NCI-H2171 treated with DMSO at 0.1 percent for 48 hours (cell line): ENCODE data around the gene PIWIL4.
"Not testable (repeated sequence)": the region's sequence is repeated elsewhere in the genome, so short reads cannot be mapped to it uniquely, and the experiment has no call there.

Experiments used
- DNase-seq: peaks from one replicate; lab custom pipeline; 2025; lab: John Stamatoyannopoulos, UW

PIWIL4 gene

GRCh38 chr11:94585399-94585798, 18.2 kb downstream of the PIWIL4 start:
- no peak for DNase-seq

GRCh38 chr11:94586546-94586945, 19.4 kb downstream of the PIWIL4 start:
- no peak for DNase-seq

DNA sequence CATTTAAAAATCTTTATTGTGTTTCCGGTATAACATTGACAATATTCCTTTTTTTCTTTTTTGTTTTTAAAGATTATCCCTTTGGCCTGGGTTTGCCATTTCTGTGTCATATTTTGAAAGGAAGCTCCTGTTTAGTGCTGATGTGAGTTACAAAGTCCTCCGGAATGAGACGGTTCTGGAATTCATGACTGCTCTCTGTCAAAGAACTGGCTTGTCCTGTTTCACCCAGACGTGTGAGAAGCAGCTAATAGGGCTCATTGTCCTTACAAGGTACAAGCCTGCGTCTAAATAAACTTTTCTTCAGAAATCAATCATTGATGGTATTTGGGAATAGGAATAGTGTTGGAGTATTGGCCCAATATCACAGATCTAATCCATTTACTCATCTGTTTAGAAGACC, 19.8 kb downstream of the PIWIL4 start:
- DNase-seq = no peak

DNA sequence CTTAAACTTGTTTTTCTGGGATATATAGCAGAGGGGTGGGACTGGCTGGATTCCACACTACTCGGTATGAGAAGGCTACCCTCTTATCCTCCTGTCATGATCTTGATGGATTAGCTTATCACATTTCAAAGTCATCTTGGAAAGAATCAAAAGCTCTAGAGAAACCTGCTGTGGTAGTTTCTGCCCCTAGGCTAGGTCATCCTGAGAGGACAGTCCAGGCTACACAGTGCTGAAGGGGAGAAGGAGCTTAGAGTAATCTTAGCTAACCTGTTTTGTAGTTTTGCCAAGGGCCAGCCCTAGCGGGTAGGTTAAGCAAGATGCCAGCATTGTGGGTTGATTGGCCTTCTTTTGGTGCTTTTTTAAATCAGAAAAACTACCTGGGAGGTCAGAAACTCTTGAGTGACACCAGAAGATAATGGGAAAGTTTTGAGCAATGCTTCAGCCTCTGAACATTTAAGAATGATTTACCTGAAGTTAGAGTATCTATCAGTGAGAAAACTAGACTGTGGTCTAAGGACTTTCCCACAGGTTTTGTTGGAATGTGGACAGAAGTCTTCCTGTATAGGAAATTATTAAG, 21.3 kb downstream of the PIWIL4 start:
- no peak for DNase-seq

GRCh38 chr11:94590352-94591041, 23.3 kb downstream of the PIWIL4 start:
- no peak for DNase-seq

DNA sequence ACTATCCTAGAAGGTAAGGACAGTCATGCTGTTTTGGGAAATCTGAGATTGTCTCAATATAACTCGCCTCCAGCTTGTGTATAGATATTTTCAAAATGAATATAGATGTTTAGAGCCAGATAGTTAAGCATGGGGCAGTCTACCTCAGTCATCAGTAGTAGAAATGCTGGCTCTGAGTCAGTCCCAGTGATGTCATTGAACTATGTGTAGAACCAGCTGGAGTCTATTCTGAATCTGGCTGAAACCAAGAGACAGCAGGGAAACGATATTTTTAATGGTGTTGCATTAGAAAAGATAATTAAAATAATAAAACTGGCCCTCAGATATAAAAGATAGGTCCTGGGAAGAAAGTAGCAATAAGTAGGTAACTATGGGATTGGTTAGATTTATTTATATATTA, 25.9 kb downstream of the PIWIL4 start:
- no peak for DNase-seq

DNA sequence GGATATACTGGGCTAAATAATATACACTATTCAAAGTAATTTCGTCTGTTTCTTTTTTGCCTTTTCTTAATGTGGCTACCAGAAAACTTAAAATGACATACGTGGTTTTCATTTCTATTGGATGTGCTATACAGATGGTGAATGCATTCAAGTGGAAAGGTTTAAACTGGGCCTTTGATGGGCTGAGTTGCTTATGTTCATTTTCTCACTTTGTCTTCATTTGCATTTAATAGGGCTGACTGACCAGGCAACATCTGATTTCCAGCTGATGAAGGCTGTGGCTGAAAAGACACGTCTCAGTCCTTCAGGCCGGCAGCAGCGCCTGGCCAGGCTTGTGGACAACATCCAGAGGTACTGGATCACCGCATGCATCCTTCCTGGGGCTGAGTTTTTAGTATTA, 27.9 kb downstream of the PIWIL4 start:
- DNase-seq = peak; percentile 47

DNA sequence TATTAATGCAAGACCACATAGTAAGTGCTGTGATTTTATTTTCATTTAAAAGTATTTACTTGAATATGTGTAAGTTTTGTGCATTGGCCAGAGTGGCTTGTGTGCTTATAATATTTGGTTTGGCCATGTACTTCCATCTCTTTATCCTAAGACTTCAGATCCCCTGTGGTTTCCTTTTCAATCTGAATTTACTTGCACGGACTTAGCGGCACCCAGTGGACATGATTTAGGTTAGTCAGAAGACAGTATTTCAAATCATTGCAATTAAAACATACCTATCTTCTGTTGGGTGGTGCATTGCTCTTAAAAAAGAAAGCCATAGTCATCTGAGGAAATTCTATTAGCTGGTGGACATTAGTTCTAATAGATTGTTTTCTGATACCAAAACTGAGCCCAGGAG, 30.7 kb downstream of the PIWIL4 start:
- no peak for DNase-seq

- DNase-seq = no peak
These were observed 32.3 kb downstream of the PIWIL4 start for GRCh38 chr11:94599510-94599909.

- DNase-seq = peak; percentile 7
These were observed 35.5 kb downstream of the PIWIL4 start for GRCh38 chr11:94602430-94603372.

DNA sequence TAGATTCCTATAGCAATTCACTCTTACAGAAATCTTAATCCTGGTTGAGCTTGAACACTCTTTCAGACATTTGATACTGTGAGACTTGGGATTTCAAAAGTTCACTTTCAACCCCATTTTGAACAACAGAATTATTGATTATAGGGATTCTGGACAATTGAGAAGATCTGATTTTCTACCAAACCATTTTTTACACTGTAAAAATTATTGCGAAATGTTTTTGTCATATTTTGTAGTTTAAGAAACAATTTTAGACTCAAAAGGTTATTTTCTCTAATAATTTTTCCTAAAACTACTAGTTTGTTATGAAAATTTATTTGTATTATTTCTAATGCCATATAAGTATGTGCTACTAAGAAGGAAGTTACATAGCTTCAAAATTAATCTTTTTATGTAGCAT, 36.4 kb downstream of the PIWIL4 start:
- DNase-seq = no peak

- no peak for DNase-seq
These were observed 37.3 kb downstream of the PIWIL4 start for GRCh38 chr11:94604482-94604881.

GRCh38 chr11:94613120-94613519, 46.0 kb downstream of the PIWIL4 start:
- no peak for DNase-seq

DNA sequence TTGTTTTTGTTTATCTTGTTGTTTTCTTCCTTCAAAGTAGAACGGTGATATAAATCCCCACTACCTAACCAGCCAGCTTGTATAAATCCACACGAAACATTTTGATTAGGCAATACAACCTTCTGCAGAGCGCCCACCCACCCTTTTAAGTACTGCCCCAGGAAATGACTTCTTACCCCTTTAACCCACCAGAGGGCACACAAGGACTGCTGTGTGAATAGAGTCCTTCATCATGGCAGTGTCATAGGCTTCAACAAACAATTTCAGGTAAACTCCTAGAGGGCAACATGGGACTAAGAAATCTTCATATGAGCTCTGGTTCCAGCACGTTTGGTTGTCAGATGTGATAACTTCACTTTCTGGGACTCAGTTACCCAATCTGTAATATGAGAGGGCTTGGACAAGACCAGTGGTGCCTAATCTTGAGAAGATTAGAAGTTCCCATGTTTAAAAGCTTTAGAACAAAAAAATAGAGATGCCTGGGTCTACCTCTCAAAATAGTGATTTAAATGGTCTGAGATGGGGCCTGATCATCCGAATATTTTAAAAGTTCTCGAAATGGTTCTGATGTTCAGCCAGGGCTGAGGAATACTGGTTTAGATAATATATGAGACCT, 56.1 kb downstream of the PIWIL4 start:
- DNase-seq = peak; percentile 93

GRCh38 chr11:94625422-94625821, 58.3 kb downstream of the PIWIL4 start:
- DNase-seq = not testable (repeated sequence)

DNA sequence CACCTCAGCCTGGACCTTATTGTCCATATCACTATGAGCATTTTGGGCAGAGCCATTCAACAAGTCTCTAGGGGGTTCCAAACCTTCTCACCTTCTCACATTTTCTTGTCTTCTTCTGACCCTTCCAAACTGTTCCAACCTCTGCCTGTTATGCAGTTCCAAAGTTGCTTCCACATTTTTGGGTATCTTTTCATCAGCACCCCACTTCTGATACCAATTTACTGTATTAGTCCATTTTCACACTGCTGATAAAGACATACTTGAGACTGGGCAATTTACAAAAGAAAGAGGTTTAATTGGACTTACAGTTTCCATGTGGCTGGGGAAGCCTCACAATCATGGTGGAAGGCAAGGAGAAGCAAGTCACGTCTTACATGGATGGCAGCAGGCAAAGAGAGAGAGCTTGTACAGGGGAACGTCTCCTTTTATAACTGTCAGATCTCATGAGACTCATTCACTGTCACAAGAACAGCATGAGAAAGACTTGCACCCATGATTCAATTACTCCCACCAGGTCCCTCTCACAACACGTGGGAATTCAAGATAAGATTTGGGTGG, 59.9 kb downstream of the PIWIL4 start:
- not testable (repeated sequence) for DNase-seq

GRCh38 chr11:94629741-94630140, 62.6 kb downstream of the PIWIL4 start:
- DNase-seq = no peak

- DNase-seq = no peak
These were observed 63.1 kb downstream of the PIWIL4 start for GRCh38 chr11:94630221-94630620.

- DNase-seq = no peak
These were observed 65.2 kb downstream of the PIWIL4 start for GRCh38 chr11:94632356-94632755.

DNA sequence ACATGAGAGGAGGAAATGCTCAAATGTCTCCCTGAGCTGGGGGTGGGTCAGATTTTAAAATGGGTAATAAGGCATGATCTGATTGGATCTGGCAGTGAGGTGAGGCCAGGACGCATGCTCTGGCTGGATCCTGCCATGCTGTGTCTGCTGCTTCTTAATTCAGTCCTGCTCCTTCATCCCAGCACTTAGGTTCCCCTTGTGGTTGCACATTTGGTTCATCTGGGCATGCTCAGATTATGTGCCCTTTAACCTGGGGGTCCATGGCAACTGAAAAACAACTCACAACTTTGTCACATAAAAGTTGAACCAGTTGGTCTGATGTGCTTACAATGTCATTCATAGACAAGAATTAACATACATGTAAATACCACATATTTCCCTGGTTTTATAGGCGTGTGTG, 67.9 kb downstream of the PIWIL4 start:
- no peak for DNase-seq

GRCh38 chr11:94636388-94636949, 69.3 kb downstream of the PIWIL4 start:
- DNase-seq = no peak
